ENCODE measurements around the gene KIF1A. TPM values are rescaled to one million over a fixed set of nuclear protein-coding genes. Genes with fewer than 3 reads are reported as not detected.
"Not testable (repeated sequence)": the region's sequence is repeated elsewhere in the genome, so short reads cannot be mapped to it uniquely, and the experiment has no call there.

Gene KIF1A
- polyA plus RNA-seq, 1 donor from 2014 or later: 63.4 TPM

GRCh38 chr2:240680185-240680584 is 139.8 kb downstream of the KIF1A start:
- not testable (repeated sequence) for H3K27ac ChIP-seq (ENCODE audit: low read length); H3K36me3 ChIP-seq (ENCODE audit: insufficient read depth, low read length); H4K20me1 ChIP-seq (ENCODE audit: insufficient read depth); H3K4me2 ChIP-seq (ENCODE audit: low read length); H3F3A ChIP-seq (ENCODE audit: insufficient read depth, low read length, poor library complexity, severe bottlenecking); H3K9me3 ChIP-seq (ENCODE audit: low read length); H2AFZ ChIP-seq (ENCODE audit: low read depth, low read length); H3K9me2 ChIP-seq (ENCODE audit: insufficient read depth, low read length); H3K4me3 ChIP-seq (ENCODE audit: low read length); H3K79me2 ChIP-seq (replicated peaks; ENCODE audit: insufficient read depth, low read length); H3K9ac ChIP-seq (ENCODE audit: low read length); H3K27me3 ChIP-seq (ENCODE audit: insufficient read depth, low read depth, low read length)

DNA sequence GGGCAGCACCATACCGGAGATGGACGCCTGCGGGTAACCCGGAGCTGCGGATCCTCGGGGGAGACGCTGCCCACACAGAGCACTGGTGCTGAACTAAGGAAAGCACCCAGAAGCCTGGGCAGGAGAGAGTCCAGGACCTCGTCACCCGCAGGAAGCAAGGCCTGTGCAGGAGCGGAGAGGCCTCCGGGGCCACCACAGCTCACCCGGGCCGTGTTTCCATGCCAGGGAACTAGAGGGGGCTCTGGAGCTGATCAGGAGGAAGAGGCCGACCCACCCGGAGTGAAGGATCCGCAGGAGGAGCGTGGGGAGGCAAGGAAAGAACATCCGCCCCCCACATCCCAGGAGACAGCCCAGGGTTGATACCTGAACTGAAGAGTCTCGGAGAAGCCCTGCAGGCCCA is 141.1 kb downstream of the KIF1A start:
- not testable (repeated sequence) for H3K9me3 ChIP-seq (ENCODE audit: low read length); H3K36me3 ChIP-seq (ENCODE audit: insufficient read depth, low read length); H3K27me3 ChIP-seq (ENCODE audit: insufficient read depth, low read depth, low read length); H3K4me2 ChIP-seq (ENCODE audit: low read length); H3K9ac ChIP-seq (ENCODE audit: low read length); H3K9me2 ChIP-seq (ENCODE audit: insufficient read depth, low read length); H3F3A ChIP-seq (ENCODE audit: insufficient read depth, low read length, poor library complexity, severe bottlenecking); H3K4me3 ChIP-seq (ENCODE audit: low read length); H4K20me1 ChIP-seq (ENCODE audit: insufficient read depth); H2AFZ ChIP-seq (ENCODE audit: low read depth, low read length); H3K79me2 ChIP-seq (replicated peaks; ENCODE audit: insufficient read depth, low read length); H3K27ac ChIP-seq (ENCODE audit: low read length)

DNA sequence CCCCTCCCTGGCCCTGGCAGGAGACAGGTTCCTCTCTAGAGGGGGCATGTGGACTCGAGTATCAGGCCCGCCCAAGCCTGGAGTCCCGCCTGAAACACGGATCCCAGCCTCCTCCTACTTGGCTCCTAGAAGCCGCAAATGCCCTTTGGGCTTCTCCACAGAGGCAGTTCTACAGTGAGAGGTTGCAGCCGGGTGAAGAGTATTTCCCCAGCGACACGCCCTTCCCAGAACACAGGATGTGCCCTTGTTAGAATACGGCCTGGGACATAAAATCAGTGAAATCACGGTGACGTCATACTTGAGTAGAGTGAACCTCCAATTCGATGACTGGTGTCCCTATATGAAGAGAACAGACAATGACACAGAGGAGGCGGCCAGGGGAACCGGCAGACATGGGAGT is 142.0 kb downstream of the KIF1A start:
- not testable (repeated sequence) for H3K27ac ChIP-seq (ENCODE audit: low read length); H3K27me3 ChIP-seq (ENCODE audit: insufficient read depth, low read depth, low read length); H3K9ac ChIP-seq (ENCODE audit: low read length); H3K4me3 ChIP-seq (ENCODE audit: low read length); H3K4me2 ChIP-seq (ENCODE audit: low read length); H3K9me3 ChIP-seq (ENCODE audit: low read length); H3K79me2 ChIP-seq (replicated peaks; ENCODE audit: insufficient read depth, low read length); H3K36me3 ChIP-seq (ENCODE audit: insufficient read depth, low read length); H2AFZ ChIP-seq (ENCODE audit: low read depth, low read length); H3F3A ChIP-seq (ENCODE audit: insufficient read depth, low read length, poor library complexity, severe bottlenecking); H3K9me2 ChIP-seq (ENCODE audit: insufficient read depth, low read length); H4K20me1 ChIP-seq (ENCODE audit: insufficient read depth)

GRCh38 chr2:240675345-240675744 is 144.7 kb downstream of the KIF1A start:
- H3K36me3 ChIP-seq (ENCODE audit: insufficient read depth, low read length); H3K79me2 ChIP-seq (replicated peaks; ENCODE audit: insufficient read depth, low read length); H3K9me2 ChIP-seq (ENCODE audit: insufficient read depth, low read length); H3K4me2 ChIP-seq (ENCODE audit: low read length); H3K27me3 ChIP-seq (ENCODE audit: insufficient read depth, low read depth, low read length); H2AFZ ChIP-seq (ENCODE audit: low read depth, low read length); H3F3A ChIP-seq (ENCODE audit: insufficient read depth, low read length, poor library complexity, severe bottlenecking); H4K20me1 ChIP-seq (ENCODE audit: insufficient read depth); H3K27ac ChIP-seq (ENCODE audit: low read length); H3K9ac ChIP-seq (ENCODE audit: low read length); H3K9me3 ChIP-seq (ENCODE audit: low read length); H3K4me3 ChIP-seq (ENCODE audit: low read length): not testable (repeated sequence)

GRCh38 chr2:240674461-240675184 is 145.4 kb downstream of the KIF1A start:
- H3K27ac ChIP-seq (ENCODE audit: low read length); H4K20me1 ChIP-seq (ENCODE audit: insufficient read depth); H3K36me3 ChIP-seq (ENCODE audit: insufficient read depth, low read length); H3K27me3 ChIP-seq (ENCODE audit: insufficient read depth, low read depth, low read length); H3K4me2 ChIP-seq (ENCODE audit: low read length); H2AFZ ChIP-seq (ENCODE audit: low read depth, low read length); H3F3A ChIP-seq (ENCODE audit: insufficient read depth, low read length, poor library complexity, severe bottlenecking); H3K4me3 ChIP-seq (ENCODE audit: low read length); H3K9me3 ChIP-seq (ENCODE audit: low read length); H3K9ac ChIP-seq (ENCODE audit: low read length); H3K79me2 ChIP-seq (replicated peaks; ENCODE audit: insufficient read depth, low read length); H3K9me2 ChIP-seq (ENCODE audit: insufficient read depth, low read length): not testable (repeated sequence)

DNA sequence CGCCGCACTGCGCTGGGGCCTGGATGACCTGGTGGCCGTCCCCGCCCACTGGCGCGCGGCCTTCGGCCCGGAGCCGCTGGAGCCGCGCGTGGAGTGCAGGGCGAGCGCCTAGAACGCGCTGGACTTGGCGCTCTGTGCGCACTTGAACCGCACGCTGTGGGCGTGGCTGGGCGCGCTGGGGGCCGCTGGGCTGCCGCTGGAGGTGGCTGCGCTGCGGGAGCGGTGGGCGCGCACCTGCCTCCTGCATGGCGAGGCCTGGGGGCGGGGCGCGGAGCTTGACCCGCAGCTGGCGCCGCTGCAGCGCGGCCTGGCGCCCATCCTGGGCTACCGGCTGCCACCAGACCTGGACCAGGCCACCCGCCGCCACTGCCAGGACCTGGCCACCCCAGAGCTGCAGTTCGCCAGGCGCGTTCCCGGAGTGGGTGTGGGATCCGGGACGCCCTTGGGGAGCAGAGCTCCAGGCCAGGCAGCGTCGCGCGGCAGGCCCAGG is 147.3 kb downstream of the KIF1A start:
- Histone ChIP-seq H3K9ac (ENCODE audit: low read length) (no peak overlapping the region), H3K79me2 (replicated peaks; ENCODE audit: insufficient read depth, low read length) (no peaks in the 10 kb centered on the region), H3K4me3 (ENCODE audit: low read length) (no peak overlapping the region), H3K27ac (ENCODE audit: low read length) (no peak overlapping the region), H4K20me1 (ENCODE audit: insufficient read depth) (no peaks in the 10 kb centered on the region), H3K4me2 (ENCODE audit: low read length) (no peak overlapping the region), H3K27me3 (ENCODE audit: insufficient read depth, low read depth, low read length) (no peaks in the 10 kb centered on the region), H3K9me2 (ENCODE audit: insufficient read depth, low read length) (no peaks in the 10 kb centered on the region), H3K36me3 (ENCODE audit: insufficient read depth, low read length) (no peaks in the 10 kb centered on the region), H3F3A (ENCODE audit: insufficient read depth, low read length, poor library complexity, severe bottlenecking) (no peaks in the 10 kb centered on the region), H3K9me3 (ENCODE audit: low read length) (no peaks in the 10 kb centered on the region), H2AFZ (ENCODE audit: low read depth, low read length) (no peak overlapping the region)
- TF ChIP-seq SMC3 (conservative IDR thresholded peaks at IDR 0.05; ENCODE audit: poor library complexity) (no peak), EP300 (conservative IDR thresholded peaks at IDR 0.05; ENCODE audit: poor library complexity, severe bottlenecking) (no peak), TAF1 (IDR thresholded peaks at IDR 0.05; ENCODE audit: low read depth) (no peak)
- TF ChIP-seq, protein P1, sequence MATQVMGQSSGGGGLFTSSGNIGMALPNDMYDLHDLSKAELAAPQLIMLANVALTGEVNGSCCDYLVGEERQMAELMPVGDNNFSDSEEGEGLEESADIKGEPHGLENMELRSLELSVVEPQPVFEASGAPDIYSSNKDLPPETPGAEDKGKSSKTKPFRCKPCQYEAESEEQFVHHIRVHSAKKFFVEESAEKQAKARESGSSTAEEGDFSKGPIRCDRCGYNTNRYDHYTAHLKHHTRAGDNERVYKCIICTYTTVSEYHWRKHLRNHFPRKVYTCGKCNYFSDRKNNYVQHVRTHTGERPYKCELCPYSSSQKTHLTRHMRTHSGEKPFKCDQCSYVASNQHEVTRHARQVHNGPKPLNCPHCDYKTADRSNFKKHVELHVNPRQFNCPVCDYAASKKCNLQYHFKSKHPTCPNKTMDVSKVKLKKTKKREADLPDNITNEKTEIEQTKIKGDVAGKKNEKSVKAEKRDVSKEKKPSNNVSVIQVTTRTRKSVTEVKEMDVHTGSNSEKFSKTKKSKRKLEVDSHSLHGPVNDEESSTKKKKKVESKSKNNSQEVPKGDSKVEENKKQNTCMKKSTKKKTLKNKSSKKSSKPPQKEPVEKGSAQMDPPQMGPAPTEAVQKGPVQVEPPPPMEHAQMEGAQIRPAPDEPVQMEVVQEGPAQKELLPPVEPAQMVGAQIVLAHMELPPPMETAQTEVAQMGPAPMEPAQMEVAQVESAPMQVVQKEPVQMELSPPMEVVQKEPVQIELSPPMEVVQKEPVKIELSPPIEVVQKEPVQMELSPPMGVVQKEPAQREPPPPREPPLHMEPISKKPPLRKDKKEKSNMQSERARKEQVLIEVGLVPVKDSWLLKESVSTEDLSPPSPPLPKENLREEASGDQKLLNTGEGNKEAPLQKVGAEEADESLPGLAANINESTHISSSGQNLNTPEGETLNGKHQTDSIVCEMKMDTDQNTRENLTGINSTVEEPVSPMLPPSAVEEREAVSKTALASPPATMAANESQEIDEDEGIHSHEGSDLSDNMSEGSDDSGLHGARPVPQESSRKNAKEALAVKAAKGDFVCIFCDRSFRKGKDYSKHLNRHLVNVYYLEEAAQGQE (IDR thresholded peaks at IDR 0.05; ENCODE audit: borderline replicate concordance): no peak
- TF ChIP-seq, protein P2, sequence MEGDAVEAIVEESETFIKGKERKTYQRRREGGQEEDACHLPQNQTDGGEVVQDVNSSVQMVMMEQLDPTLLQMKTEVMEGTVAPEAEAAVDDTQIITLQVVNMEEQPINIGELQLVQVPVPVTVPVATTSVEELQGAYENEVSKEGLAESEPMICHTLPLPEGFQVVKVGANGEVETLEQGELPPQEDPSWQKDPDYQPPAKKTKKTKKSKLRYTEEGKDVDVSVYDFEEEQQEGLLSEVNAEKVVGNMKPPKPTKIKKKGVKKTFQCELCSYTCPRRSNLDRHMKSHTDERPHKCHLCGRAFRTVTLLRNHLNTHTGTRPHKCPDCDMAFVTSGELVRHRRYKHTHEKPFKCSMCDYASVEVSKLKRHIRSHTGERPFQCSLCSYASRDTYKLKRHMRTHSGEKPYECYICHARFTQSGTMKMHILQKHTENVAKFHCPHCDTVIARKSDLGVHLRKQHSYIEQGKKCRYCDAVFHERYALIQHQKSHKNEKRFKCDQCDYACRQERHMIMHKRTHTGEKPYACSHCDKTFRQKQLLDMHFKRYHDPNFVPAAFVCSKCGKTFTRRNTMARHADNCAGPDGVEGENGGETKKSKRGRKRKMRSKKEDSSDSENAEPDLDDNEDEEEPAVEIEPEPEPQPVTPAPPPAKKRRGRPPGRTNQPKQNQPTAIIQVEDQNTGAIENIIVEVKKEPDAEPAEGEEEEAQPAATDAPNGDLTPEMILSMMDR (IDR thresholded peaks at IDR 0.05; ENCODE audit: poor library complexity, severe bottlenecking): no peak
